ENCODE data around the gene FOXL3.

Gene FOXL3

DNA sequence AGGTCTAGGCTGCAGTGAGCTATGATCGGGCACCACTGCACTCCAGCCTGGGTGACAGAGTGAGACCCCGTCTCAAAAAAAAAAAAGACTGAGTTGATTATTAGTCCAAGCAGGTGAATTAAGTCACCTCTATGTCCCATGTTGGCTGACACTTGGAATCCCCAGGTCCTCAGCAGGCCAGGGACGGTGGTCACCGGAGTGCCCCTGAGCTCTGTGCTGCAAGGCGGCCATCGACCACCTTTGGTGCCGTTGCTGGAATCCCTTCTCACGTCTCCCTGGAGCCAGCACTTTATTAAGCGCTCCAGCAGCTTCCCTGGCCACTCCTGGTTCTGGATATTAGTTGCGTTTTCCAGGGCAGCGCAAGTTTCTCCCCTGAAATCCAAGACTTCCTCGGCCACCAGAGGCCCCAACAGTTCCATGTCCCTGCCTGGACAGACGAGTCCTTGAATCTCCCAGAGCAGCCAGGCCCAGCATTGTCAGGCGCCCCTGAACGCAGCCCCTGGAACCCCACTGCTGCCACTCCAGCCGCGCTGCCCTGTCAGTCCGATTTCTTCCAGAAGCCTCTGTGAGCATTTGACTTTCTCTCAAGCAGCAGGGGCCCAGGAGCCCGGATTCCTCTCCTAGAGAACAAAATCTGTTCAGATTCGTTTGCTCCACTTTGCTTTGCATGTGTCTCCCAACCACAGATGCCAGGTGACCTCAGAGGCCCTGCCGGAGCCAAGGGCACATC lies 38.4 kb upstream of the FOXL3 start:
- no peak overlapping the region for H3K4me3 Mint-ChIP-seq
- H3K4me1 Mint-ChIP-seq (ENCODE audit: low read depth): no peaks in the 10 kb centered on the region
- no peaks in the 10 kb centered on the region for H3K27me3 Mint-ChIP-seq (ENCODE audit: low read depth)
- H3K27ac Mint-ChIP-seq: no peak overlapping the region
- no peaks in the 10 kb centered on the region for H3K9me3 Mint-ChIP-seq
- H3K36me3 Mint-ChIP-seq (ENCODE audit: low read depth): no peaks in the 10 kb centered on the region

DNA sequence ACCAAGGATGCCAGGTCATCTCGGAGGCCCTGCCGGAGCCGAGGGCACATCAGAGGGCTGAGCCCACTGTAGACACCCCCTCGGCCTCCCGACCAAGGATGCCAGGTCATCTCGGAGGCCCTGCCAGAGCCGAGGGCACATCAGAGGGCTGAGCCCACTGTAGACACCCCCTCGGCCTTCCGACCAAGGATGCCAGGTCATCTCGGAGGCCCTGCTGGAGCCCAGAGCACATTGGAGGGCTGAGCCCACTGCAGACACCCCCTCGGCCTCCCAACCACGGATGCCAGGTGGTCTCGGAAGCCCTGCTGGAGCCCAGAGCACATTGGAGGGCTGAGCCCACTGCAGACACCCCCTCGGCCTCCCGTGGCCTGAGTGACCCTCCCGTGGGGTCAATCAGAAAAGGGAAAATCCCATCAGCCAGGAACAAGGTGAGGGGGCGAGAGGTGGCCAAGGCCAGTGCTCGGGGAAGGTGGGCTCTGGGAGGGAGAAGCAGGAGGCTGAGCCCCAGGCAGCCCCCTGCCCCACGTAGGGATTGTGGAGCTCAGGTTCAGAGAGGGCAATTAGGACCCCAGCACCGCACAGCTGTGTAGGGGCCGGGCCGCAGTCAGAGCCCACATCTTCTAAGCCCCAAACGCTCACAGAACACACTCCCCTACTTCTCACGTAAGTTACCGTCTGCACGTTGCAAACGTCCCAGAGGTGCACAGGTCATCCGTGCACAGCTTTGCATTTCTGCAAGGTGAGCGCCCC lies 37.6 kb upstream of the FOXL3 start:
- Mint-ChIP-seq H3K9me3 (no peaks in the 10 kb centered on the region), H3K36me3 (ENCODE audit: low read depth) (no peaks in the 10 kb centered on the region), H3K27ac (no peak overlapping the region), H3K4me1 (ENCODE audit: low read depth) (no peaks in the 10 kb centered on the region), H3K4me3 (no peak overlapping the region), H3K27me3 (ENCODE audit: low read depth) (no peaks in the 10 kb centered on the region)

DNA sequence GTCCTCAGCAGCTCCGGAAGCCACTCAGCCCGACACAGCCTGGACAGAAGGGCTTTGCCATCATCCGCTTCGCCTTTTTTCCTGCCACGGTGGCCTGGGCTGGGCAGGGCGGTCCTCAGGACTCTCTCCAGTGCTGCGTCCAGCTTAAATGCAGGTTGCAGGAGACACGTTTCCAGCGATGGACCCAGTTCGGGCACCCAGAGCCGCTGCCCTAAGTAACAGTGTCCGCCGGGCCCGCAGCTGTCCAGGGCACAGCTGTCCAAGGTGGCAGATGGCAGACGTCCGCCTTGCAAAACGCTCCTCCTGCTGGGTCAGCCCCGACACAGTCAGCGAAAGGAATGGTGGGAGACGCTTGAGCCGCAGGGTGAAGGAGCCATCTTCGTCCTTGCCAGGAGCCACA lies 37.0 kb upstream of the FOXL3 start:
- Mint-ChIP-seq H3K4me1 (ENCODE audit: low read depth) (no peaks in the 10 kb centered on the region), H3K9me3 (no peaks in the 10 kb centered on the region), H3K27ac (no peak overlapping the region), H3K36me3 (ENCODE audit: low read depth) (no peaks in the 10 kb centered on the region), H3K4me3 (no peak overlapping the region), H3K27me3 (ENCODE audit: low read depth) (no peaks in the 10 kb centered on the region)

DNA sequence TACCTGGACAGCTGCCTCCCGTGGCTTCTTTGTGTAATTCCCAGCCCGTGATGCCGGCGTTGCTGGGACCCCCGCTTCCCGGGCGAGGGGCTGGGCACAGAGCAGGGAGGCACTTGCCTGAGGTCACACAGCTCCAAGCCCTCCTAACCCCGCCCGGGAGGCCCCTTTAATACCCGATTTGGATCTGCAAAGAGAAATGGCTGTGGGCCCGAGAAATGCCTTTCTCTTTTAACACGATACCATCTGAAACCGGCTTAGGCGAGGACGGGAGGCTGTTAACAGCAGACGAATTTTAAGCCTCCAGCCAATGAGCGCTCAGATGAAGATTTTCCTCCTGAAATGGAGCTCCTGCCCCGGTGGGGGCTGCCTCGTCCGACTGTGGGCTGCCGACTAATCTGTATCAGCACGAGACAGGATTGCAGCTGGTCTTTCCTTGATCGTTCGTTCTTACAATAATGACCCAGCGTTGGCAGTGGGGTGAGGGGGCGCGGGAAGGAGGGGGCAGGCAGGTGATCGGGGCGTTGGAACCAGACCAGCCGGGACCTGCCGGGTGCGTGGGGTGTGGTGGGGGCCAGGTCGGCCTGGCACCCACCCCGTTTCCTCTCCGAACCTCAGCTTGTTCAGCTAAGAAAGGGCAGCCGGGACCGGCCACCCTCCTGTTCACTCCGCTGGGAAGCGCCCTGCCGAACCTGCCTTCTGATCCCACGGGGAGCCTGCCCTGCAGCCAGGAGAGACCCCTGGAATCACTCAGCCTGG lies 36.2 kb upstream of the FOXL3 start:
- Mint-ChIP-seq H3K36me3 (ENCODE audit: low read depth) (no peaks in the 10 kb centered on the region), H3K9me3 (no peaks in the 10 kb centered on the region), H3K27ac (no peak overlapping the region)

DNA sequence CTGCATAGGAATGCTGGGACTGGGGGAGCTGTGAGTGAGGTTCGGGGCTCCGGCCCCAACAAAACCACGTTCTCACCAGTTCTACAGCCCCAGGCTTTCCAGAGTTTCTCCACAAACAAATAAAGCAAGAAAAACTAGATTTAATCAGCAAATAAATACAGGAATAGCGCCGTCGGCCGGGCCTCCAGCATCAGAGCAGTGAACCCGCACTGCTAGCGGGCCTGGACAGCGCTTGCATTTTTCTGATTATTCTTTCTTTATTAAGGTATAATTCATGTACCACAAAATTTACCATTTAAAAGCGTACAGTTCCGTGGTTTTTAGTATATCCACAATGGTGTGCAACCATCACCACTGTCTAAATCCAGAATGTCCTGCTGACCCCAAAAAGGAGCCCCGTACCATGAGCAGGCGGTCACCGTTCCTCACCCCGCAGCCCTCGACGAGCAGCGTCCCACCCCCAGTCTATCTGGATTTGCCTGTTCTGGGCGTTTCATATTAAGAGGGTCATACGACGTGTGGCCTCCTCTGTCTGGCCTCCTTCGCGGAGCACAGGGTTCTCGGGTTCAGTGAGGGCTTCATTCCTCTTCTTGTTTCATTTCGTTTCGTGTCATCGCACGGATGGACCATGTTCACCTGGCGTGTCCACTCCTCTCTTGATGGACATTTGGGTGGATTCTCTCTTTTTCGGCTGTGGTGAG lies 35.5 kb upstream of the FOXL3 start:
- H3K4me3 Mint-ChIP-seq: no peak overlapping the region
- H3K27ac Mint-ChIP-seq: no peak overlapping the region
- no peaks in the 10 kb centered on the region for H3K27me3 Mint-ChIP-seq (ENCODE audit: low read depth)
- H3K9me3 Mint-ChIP-seq: no peaks in the 10 kb centered on the region
- no peaks in the 10 kb centered on the region for H3K4me1 Mint-ChIP-seq (ENCODE audit: low read depth)
- no peaks in the 10 kb centered on the region for H3K36me3 Mint-ChIP-seq (ENCODE audit: low read depth)

More for the DNA sequence above, 36.2 kb upstream of the FOXL3 start:
- no peaks in the 10 kb centered on the region for H3K4me1 Mint-ChIP-seq (ENCODE audit: low read depth)
- no peak overlapping the region for H3K4me3 Mint-ChIP-seq
- no peaks in the 10 kb centered on the region for H3K27me3 Mint-ChIP-seq (ENCODE audit: low read depth)

DNA sequence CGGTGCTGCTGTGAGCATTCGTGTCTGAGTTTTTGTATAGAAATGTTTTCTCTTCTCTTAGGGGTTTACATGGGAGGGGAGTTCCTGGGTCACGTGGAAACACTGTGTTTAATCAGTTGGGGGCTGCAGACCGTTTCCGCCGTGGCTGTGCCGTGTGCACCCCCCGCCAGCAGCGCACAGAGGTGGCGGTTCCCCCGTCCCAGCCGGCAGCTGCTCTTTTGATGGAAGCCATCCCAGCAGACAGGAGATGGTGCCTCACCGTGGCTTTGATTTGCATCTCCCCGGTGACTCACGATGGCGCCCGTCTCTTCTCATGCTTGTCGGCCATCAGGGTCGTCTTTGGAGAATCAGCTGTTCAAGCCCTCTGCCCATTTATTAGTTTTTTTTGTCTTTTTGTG lies 34.9 kb upstream of the FOXL3 start:
- H3K27me3 Mint-ChIP-seq (ENCODE audit: low read depth): no peaks in the 10 kb centered on the region
- no peak overlapping the region for H3K27ac Mint-ChIP-seq
- H3K4me1 Mint-ChIP-seq (ENCODE audit: low read depth): no peaks in the 10 kb centered on the region
- no peaks in the 10 kb centered on the region for H3K36me3 Mint-ChIP-seq (ENCODE audit: low read depth)
- no peaks in the 10 kb centered on the region for H3K9me3 Mint-ChIP-seq
- H3K4me3 Mint-ChIP-seq: no peak overlapping the region

DNA sequence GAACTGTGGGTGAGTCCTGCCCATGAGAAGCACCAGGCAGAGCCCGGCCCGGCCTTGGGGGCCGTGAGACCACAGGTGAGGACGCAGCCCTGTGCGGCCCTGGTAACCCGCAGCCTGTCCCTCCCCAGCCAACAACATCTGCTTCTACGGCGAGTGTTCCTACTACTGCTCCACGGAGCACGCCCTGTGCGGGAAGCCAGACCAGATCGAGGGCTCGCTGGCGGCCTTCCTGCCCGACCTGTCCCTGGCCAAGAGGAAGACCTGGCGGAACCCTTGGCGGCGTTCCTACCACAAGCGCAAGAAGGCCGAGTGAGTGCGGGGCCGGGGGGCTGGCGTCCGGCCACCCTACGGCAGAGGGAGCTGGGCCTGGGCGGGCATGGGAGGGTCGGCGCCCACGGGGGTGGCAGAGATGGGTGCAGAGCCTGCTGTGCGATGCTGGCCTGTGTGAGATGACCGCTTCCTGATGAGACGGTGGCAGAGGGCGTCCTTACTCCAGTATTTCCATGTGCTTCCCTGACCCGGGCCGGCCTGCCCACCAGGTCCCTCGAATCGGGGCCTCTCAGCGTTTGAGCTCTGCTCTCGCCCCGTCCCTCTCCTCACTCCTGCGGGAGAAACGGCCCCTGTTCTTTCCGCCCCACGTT lies 34.1 kb upstream of the FOXL3 start:
- H3K27ac Mint-ChIP-seq: no peak overlapping the region

DNA sequence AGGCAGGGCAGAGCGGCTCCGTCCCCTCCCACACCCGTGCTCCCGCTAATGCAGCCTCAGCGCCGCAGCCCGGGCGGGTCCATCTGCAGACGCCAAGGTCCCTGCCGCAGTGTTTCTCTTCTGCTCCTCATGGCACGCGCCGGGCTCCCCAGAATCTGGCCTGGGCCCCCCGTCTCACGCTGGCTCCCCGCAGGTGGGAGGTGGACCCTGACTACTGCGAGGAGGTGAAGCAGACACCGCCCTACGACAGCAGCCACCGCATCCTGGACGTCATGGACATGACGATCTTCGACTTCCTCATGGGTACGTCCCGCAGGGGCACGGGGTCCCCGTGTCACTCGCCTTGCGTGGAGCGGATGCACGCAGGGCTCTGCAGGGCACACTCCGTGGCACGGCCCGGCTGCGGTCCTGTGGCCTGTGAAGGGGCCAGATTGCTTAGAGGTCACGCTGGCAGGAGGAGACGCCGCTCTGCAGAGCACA lies 33.5 kb upstream of the FOXL3 start:
- H3K36me3 Mint-ChIP-seq (ENCODE audit: low read depth): no peaks in the 10 kb centered on the region
- H3K9me3 Mint-ChIP-seq: no peaks in the 10 kb centered on the region
- H3K4me3 Mint-ChIP-seq: no peak overlapping the region
- H3K27me3 Mint-ChIP-seq (ENCODE audit: low read depth): no peaks in the 10 kb centered on the region
- no peak overlapping the region for H3K27ac Mint-ChIP-seq
- H3K4me1 Mint-ChIP-seq (ENCODE audit: low read depth): no peaks in the 10 kb centered on the region

More for the DNA sequence above, 34.1 kb upstream of the FOXL3 start:
- Mint-ChIP-seq H3K4me3 (no peak overlapping the region), H3K4me1 (ENCODE audit: low read depth) (no peaks in the 10 kb centered on the region), H3K27me3 (ENCODE audit: low read depth) (no peaks in the 10 kb centered on the region), H3K36me3 (ENCODE audit: low read depth) (no peaks in the 10 kb centered on the region), H3K9me3 (no peaks in the 10 kb centered on the region)

DNA sequence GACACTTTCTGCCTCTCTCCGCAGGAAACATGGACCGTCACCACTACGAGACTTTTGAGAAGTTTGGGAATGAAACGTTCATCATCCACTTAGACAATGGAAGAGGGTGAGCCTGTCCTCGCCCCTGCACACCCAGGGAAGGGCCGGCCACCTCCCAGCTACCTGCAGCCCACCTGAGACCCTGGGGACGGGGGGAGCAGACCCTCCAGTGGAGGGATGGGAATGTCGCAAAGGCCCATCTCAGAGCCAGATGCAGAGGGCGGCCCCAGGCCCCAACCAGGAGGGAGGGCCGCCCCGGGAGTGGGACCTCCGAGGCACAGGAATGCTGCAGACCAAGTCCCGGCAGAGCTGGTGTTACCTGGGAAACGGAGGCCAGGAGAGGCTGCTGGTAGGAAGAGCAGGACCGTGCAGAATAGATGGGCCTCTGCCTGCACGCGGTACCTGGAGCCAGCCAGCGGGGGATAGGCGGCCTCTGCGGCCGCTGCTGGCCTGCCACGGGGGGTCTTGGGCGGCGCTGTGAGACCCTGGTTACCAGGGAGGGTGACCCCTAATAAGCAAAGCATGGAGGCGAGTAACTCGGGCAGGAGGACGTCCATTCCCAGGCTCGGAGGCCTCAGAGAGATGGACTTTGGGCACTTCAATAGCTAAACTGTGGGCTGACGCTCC lies 32.9 kb upstream of the FOXL3 start:
- Mint-ChIP-seq H3K9me3 (peaks cover 3% of the 10 kb centered on the region), H3K36me3 (ENCODE audit: low read depth) (no peaks in the 10 kb centered on the region), H3K4me3 (no peak overlapping the region), H3K4me1 (ENCODE audit: low read depth) (no peaks in the 10 kb centered on the region), H3K27ac (no peak overlapping the region), H3K27me3 (ENCODE audit: low read depth) (no peaks in the 10 kb centered on the region)

DNA sequence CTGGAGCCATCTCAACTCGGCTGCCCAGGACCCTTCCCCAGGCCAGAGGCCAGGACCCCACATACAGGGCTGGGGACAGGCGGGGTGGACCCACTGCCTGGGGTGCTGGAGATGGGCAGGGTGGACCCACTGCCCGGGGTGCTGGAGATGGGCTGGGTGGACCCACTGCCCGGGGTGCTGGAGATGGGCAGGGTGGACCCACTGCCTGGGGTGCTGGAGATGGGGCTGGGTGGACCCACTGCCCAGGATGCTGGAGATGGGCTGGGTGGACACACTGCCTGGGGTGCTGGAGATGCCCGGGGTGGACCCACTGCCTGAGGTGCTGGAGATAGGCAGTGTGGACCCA lies 32.4 kb upstream of the FOXL3 start:
- no peak overlapping the region for H3K4me3 Mint-ChIP-seq
- peaks cover 2% of the 10 kb centered on the region for H3K4me1 Mint-ChIP-seq (ENCODE audit: low read depth)
- no peaks in the 10 kb centered on the region for H3K27me3 Mint-ChIP-seq (ENCODE audit: low read depth)
- H3K9me3 Mint-ChIP-seq: peaks cover 8% of the 10 kb centered on the region
- peaks cover 4% of the 10 kb centered on the region for H3K36me3 Mint-ChIP-seq (ENCODE audit: low read depth)
- no peak overlapping the region for H3K27ac Mint-ChIP-seq

DNA sequence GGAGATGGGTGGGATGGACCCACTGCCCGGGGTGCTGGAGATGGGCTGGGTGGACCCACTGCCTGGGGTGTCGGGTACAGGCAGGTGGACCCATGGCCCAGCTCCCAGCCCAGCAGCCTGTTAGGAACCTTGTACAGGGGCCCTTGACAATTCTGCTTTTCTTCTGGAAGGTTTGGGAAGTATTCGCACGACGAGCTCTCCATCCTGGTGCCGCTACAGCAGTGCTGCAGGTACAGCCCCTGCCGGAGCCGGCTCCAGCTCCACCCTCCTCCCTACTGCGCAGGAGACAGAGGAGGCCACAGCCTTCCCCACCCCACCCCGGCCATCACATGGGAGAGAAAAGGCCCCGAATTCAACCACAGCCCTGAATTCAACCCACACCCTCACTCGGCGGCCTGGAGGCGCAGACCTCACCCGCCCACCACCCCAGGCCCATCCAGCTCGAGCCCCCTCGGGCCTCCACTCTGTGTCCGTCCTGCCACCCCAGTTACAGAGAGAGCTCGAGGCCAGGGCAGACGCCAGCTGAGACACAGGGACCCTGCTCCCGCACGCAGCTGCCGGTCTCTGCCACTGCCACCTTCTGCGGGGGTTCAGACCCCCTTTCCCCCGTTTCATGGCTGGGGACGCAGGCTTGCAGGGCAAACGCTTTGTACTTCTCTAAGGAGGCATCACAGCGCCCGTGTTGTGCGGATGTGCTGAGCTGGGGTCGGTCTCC lies 31.3 kb upstream of the FOXL3 start:
- Mint-ChIP-seq H3K36me3 (ENCODE audit: low read depth) (peaks cover 5% of the 10 kb centered on the region), H3K27ac (no peak overlapping the region), H3K4me1 (ENCODE audit: low read depth) (peaks cover 2% of the 10 kb centered on the region), H3K9me3 (peaks cover 9% of the 10 kb centered on the region), H3K27me3 (ENCODE audit: low read depth) (no peaks in the 10 kb centered on the region), H3K4me3 (no peak overlapping the region)

DNA sequence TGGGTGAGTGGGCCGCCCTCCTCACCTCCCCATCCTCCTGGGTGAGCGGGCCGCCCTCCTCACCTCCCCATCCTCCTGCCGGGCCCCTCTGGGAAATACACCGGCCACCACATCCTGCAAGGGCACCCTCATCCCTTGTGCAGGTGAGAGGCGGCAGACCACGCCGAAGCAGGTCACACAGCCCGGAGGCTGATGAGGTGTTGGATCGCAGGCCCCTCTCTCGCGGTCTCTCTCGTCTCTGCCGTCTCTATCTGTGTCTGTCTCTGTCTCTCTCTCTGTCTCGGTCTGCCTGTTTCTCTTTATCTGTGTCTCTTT lies 30.8 kb upstream of the FOXL3 start:
- Mint-ChIP-seq H3K27ac (no peak overlapping the region), H3K36me3 (ENCODE audit: low read depth) (peaks cover 5% of the 10 kb centered on the region), H3K4me3 (no peak overlapping the region)

DNA sequence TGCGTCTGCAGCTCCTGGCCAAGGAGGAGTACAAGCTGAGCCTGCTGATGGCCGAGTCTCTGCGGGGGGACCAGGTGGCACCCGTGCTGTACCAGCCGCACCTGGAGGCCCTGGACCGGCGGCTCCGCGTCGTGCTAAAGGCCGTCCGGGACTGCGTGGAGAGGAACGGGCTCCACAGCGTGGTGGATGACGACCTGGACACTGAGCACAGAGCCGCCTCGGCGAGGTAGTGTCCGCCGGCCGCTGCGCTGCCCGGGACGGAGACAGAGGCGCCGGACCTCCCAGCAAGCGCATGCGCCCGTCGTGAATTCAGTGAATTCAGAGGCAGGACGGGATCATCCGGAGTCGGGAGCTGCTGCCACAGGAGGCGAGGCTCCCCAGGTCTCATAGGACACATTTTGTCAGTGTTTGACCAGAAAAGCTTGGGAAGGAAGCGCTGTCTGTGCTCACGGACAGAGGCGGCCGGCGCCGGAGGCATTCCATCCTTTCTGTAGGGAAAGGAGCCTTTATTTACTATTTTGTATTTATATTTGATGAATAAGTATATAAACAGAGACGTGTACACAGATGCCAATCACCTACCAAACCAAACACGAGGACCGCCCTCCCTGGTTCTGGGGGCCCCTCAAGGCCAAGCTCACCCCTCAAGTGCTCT lies 30.1 kb upstream of the FOXL3 start:
- Mint-ChIP-seq H3K36me3 (ENCODE audit: low read depth) (peaks cover 5% of the 10 kb centered on the region), H3K9me3 (peaks cover 9% of the 10 kb centered on the region), H3K27me3 (ENCODE audit: low read depth) (no peaks in the 10 kb centered on the region), H3K27ac (no peak overlapping the region), H3K4me3 (no peak overlapping the region), H3K4me1 (ENCODE audit: low read depth) (peaks cover 2% of the 10 kb centered on the region)

More for the DNA sequence above, 30.8 kb upstream of the FOXL3 start:
- Mint-ChIP-seq H3K27me3 (ENCODE audit: low read depth) (no peaks in the 10 kb centered on the region), H3K4me1 (ENCODE audit: low read depth) (peaks cover 2% of the 10 kb centered on the region), H3K9me3 (peaks cover 9% of the 10 kb centered on the region)
